Measurements from ENCODE around the gene CLEC1A. TPM values are rescaled to one million over a fixed set of nuclear protein-coding genes. Genes with fewer than 3 reads are reported as not detected.

CLEC1A gene, protein sequence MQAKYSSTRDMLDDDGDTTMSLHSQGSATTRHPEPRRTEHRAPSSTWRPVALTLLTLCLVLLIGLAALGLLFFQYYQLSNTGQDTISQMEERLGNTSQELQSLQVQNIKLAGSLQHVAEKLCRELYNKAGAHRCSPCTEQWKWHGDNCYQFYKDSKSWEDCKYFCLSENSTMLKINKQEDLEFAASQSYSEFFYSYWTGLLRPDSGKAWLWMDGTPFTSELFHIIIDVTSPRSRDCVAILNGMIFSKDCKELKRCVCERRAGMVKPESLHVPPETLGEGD
- total RNA-seq (2012; rRNA removed): not detected in 2 replicates

DNA sequence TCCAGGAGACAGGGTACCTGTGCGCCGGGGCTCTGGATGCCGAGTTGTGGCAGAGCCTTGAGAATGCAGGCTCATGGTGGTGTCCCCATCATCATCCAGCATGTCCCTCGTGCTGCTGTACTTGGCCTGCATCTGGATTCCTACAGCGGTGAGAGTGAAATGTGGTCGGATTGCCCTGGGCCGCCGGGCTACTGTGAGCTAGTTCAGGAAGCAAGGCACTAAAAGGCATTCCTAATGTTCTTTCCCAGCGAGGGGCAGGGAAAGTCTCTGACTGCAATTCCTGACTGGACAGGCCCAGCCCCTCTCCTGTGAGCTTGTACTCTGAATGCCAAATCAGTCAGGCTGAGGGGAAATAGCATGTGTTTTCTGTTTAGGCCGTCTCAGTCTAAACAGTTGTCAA, at the start of gene CLEC1A:
CLEC1A (minus strand) TSS at position 195 of the 400 bp plus-strand sequence; CDS start at position 132, 63 bp downstream.
- no peaks in the 10 kb centered on the region for H3K36me3 ChIP-seq (ENCODE audit: insufficient read depth, low read length)
- H3K4me2 ChIP-seq (ENCODE audit: low read length): no peak within 1 kb of the TSS
- H3K27me3 ChIP-seq (ENCODE audit: control insufficient read depth, insufficient read depth, low read length): peaks cover 7% of the 10 kb centered on the region
- no peak within 1 kb of the TSS for H3K4me3 ChIP-seq (ENCODE audit: low read length)
- no peaks in the 10 kb centered on the region for H3K4me1 ChIP-seq (ENCODE audit: control insufficient read depth, insufficient read depth, low read length)
- H3K9ac ChIP-seq (ENCODE audit: low read depth, low read length): no peak within 1 kb of the TSS
- H3K9me3 ChIP-seq (replicated peaks; ENCODE audit: low read length): no peaks in the 10 kb centered on the region

DNA sequence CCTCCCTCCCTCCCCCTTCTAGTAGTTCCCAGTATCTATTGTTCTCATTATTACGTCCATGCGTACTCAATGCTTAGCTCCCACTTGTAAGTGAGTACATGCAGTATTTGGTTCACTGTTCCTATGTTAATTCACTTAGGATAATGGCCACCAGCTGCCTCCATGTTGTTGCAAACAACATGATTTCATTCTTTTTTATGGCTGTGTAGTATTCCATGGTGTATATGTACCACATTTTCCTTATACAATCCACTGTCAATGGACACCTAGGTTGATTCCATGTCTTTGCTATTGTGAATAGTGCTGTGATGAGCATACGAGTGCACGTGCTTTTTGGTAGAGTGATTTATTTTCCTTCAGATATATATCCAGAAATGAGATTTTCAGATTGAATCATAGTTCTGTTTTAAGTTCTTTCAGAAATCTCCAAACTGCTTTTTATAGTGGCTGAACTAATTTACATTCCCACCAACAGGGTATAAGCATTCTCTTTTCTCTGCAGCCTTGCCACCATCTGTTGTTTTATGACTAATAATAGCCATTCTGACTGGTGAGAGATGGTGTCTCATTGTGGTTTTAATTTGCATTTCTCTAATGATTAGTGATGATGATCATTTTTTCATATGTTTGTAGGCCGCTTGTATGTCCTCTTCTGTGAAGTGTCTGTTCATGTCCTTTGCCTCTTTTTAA, 49.1 kb upstream of the CLEC1A start:
- Histone ChIP-seq H3K4me2 (ENCODE audit: low read length) (no peak overlapping the region), H3K9me3 (replicated peaks; ENCODE audit: low read length) (no peaks in the 10 kb centered on the region), H3K9ac (ENCODE audit: low read depth, low read length) (no peak overlapping the region), H3K4me3 (ENCODE audit: low read length) (no peak overlapping the region), H3K27me3 (ENCODE audit: control insufficient read depth, insufficient read depth, low read length) (peaks cover 8% of the 10 kb centered on the region), H3K4me1 (ENCODE audit: control insufficient read depth, insufficient read depth, low read length) (no peaks in the 10 kb centered on the region), H3K36me3 (ENCODE audit: insufficient read depth, low read length) (no peaks in the 10 kb centered on the region)

DNA sequence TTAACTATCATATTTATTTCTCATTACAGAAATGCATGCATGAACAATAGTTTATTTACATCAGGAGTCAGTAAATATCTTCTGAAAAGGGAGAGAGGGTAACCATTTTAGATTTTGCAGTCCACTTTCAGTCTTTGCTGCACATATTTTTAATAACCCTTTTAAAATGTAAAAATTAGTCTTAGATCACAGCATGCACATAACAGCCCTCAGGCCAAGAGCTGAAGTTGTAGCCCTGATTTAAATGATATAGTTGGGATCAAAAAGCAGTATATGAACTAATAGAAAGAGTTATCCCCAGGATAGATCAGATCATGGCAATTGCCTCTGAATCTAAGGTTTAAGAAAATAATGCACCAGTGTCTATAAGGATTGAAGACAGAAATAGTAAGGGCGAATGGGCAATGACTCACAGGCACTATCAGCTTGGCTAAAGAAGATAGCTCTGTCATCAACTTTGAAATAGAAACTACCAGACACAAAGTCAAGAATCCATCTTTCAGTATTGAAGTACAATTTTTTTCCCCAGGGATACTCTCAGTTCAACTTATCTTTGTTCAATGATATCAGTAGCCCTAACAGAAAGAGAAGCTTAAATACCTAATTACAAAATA, 44.3 kb upstream of the CLEC1A start:
- Histone ChIP-seq H3K4me3 (ENCODE audit: low read length) (no peak overlapping the region), H3K9me3 (replicated peaks; ENCODE audit: low read length) (no peaks in the 10 kb centered on the region), H3K27me3 (ENCODE audit: control insufficient read depth, insufficient read depth, low read length) (peaks cover 11% of the 10 kb centered on the region), H3K9ac (ENCODE audit: low read depth, low read length) (no peak overlapping the region), H3K4me2 (ENCODE audit: low read length) (no peak overlapping the region), H3K4me1 (ENCODE audit: control insufficient read depth, insufficient read depth, low read length) (no peaks in the 10 kb centered on the region), H3K36me3 (ENCODE audit: insufficient read depth, low read length) (no peaks in the 10 kb centered on the region)

DNA sequence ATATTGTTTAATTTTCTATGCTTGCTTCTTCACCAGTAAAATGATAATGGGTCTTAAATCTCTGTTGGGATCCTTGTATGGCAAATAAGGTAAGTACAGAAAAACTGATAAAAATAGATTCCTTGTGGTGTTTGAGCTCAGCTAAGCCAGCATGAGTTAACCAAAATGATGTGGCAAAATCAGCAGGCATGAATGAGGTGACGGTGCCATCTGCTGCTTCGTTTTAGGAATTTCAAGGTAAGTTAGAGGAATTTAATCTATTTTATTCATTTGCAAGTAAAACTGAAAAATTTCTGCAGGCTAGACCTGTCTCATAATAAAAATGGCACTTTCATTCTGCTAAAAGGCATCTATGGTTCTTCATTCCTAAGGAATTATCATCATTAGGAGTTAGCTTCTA, 41.2 kb upstream of the CLEC1A start:
- no peaks in the 10 kb centered on the region for H3K36me3 ChIP-seq (ENCODE audit: insufficient read depth, low read length)
- H3K4me3 ChIP-seq (ENCODE audit: low read length): no peak overlapping the region
- peaks cover 11% of the 10 kb centered on the region for H3K27me3 ChIP-seq (ENCODE audit: control insufficient read depth, insufficient read depth, low read length)
- no peaks in the 10 kb centered on the region for H3K9me3 ChIP-seq (replicated peaks; ENCODE audit: low read length)
- H3K4me2 ChIP-seq (ENCODE audit: low read length): no peak overlapping the region
- no peaks in the 10 kb centered on the region for H3K4me1 ChIP-seq (ENCODE audit: control insufficient read depth, insufficient read depth, low read length)
- no peak overlapping the region for H3K9ac ChIP-seq (ENCODE audit: low read depth, low read length)

DNA sequence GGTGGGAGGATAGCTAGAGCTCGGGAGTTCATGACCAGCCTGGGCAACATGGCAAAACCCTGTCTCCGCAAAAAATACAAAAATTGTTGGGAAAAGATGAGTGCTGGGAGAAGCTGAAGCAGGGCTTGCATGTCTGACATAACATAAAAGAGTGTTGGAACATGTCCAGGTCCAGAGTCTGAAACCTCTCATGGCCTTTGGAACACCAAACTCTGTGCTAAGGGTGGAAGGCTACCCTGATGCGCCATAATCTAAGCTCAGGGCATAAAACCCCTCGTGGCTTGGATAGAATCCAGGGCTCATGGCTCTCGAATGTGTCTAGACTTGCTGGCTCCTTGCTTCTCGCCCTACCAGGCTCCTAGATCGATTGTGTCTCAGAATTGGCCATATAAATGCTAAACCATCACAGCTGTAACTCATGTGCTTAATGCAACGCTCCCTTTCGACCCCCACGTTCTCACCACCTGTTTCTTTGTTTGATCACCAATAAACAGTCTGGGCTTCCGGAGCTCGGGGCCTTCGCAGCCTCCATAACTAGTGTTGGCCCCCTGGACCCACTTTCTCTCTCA, 37.9 kb upstream of the CLEC1A start:
- Histone ChIP-seq H3K36me3 (ENCODE audit: insufficient read depth, low read length) (no peaks in the 10 kb centered on the region), H3K9me3 (replicated peaks; ENCODE audit: low read length) (no peaks in the 10 kb centered on the region), H3K4me2 (ENCODE audit: low read length) (no peak overlapping the region), H3K4me1 (ENCODE audit: control insufficient read depth, insufficient read depth, low read length) (no peaks in the 10 kb centered on the region), H3K27me3 (ENCODE audit: control insufficient read depth, insufficient read depth, low read length) (peaks cover 2% of the 10 kb centered on the region), H3K4me3 (ENCODE audit: low read length) (no peak overlapping the region), H3K9ac (ENCODE audit: low read depth, low read length) (no peak overlapping the region)

DNA sequence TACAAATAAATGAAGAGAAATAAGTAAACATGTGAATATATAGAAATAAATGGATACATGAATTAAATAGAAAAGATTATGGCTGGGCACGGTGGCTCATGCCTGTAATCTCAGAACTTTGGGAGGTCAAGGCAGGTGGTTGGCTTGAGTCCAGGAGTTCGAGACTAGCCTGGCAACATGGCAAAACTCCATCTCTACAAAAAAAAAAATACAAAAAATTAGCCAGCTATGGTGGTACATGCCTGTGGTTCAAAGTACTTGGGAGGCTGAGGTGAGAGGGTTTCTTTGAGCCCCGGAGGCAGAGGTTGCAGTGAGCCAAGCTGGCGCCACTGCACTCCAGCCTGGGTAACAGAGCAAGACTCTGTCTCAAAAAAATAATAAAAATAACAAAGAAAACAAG, 36.3 kb upstream of the CLEC1A start:
- H3K9me3 ChIP-seq (replicated peaks; ENCODE audit: low read length): no peaks in the 10 kb centered on the region
- no peaks in the 10 kb centered on the region for H3K36me3 ChIP-seq (ENCODE audit: insufficient read depth, low read length)
- no peaks in the 10 kb centered on the region for H3K4me1 ChIP-seq (ENCODE audit: control insufficient read depth, insufficient read depth, low read length)
- H3K27me3 ChIP-seq (ENCODE audit: control insufficient read depth, insufficient read depth, low read length): peaks cover 8% of the 10 kb centered on the region
- no peak overlapping the region for H3K4me3 ChIP-seq (ENCODE audit: low read length)
- no peak overlapping the region for H3K9ac ChIP-seq (ENCODE audit: low read depth, low read length)
- H3K4me2 ChIP-seq (ENCODE audit: low read length): no peak overlapping the region

DNA sequence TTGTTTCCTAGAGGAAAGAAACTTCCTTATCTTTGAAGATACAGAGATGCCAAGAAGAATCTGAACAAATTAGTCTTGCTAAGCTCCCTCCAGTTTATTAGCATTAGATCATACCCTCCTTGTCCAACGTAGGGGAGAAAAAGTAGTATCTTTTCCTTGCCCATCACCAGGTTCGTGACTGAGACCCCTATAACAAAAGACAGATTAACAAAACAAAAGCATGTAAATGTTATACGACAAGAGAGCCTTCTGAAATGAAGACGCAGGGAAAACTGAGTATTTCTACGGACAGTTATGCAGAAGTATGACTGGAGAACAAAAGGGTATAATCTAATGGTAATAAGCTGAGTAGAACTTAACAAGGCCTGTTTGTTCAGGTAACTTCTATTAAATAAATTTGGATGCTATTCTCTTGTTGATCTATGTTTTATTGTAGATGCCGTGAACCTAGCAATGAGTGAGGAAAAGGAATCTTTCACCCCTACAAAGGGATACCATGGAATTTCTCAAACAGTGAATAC, 34.1 kb upstream of the CLEC1A start:
- Histone ChIP-seq H3K9ac (ENCODE audit: low read depth, low read length) (no peak overlapping the region), H3K4me1 (ENCODE audit: control insufficient read depth, insufficient read depth, low read length) (no peaks in the 10 kb centered on the region), H3K4me2 (ENCODE audit: low read length) (no peak overlapping the region), H3K27me3 (ENCODE audit: control insufficient read depth, insufficient read depth, low read length) (peaks cover 16% of the 10 kb centered on the region), H3K9me3 (replicated peaks; ENCODE audit: low read length) (no peaks in the 10 kb centered on the region), H3K36me3 (ENCODE audit: insufficient read depth, low read length) (no peaks in the 10 kb centered on the region), H3K4me3 (ENCODE audit: low read length) (no peak overlapping the region)

DNA sequence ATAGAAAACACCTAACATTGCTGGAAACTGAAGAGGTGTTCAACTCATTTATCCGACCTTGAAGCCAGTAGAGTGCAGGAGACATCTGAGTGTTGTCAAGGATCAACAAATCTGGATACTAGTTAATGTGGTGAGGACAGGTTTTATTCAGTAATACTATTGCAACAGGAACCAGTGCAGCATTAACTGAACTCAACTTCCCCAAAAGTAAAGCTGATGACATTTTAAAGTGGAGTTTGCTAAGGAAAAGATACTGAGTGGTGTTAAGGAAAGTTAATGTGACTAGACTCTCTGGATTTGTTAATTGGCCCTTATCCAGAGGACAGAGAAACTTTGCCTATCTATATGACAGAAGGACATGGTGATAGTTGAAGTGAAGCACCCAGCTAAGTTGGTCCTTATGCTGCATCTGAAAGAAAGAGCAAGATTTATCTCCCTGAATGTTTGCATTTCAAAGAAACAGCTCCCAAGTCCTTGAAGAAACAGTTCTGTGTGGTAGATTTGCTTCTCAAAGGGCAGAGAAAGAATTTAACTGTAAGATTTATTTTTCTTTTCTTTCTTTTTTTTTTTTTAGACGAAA, 32.4 kb upstream of the CLEC1A start:
- Histone ChIP-seq H3K9me3 (replicated peaks; ENCODE audit: low read length) (no peaks in the 10 kb centered on the region), H3K4me3 (ENCODE audit: low read length) (no peak overlapping the region), H3K27me3 (ENCODE audit: control insufficient read depth, insufficient read depth, low read length) (peaks cover 20% of the 10 kb centered on the region), H3K36me3 (ENCODE audit: insufficient read depth, low read length) (no peaks in the 10 kb centered on the region), H3K9ac (ENCODE audit: low read depth, low read length) (no peak overlapping the region), H3K4me2 (ENCODE audit: low read length) (no peak overlapping the region), H3K4me1 (ENCODE audit: control insufficient read depth, insufficient read depth, low read length) (no peaks in the 10 kb centered on the region)

DNA sequence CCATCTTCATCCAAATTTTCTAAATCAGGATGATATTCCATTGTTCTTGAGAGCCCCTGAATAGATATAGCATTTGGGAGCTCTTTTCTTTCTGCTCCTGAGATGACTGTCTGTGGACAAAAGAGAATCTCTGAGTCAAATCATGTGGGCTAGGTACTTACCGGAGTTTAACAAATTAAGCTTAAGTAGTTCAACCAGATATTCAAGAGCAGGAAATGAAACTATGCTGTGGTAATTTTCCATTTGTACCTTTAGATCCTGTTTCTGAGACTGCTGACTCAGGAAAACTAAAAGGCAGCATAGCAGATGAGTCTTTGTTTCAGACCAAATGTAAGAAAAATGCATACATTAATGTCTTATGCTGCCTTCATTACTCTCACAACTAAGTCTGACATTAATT, 31.3 kb upstream of the CLEC1A start, which contains the start of gene CLEC7A:
CLEC7A (minus strand) TSS at position 158 of the 400 bp plus-strand sequence; CDS start at position 41, 117 bp downstream.
- no peak within 1 kb of the TSS for H3K9ac ChIP-seq (ENCODE audit: low read depth, low read length)
- H3K36me3 ChIP-seq (ENCODE audit: insufficient read depth, low read length): no peaks in the 10 kb centered on the region
- no peaks in the 10 kb centered on the region for H3K4me1 ChIP-seq (ENCODE audit: control insufficient read depth, insufficient read depth, low read length)
- H3K9me3 ChIP-seq (replicated peaks; ENCODE audit: low read length): no peaks in the 10 kb centered on the region
- H3K4me2 ChIP-seq (ENCODE audit: low read length): no peak within 1 kb of the TSS
- peaks cover 20% of the 10 kb centered on the region for H3K27me3 ChIP-seq (ENCODE audit: control insufficient read depth, insufficient read depth, low read length)
- no peak within 1 kb of the TSS for H3K4me3 ChIP-seq (ENCODE audit: low read length)

DNA sequence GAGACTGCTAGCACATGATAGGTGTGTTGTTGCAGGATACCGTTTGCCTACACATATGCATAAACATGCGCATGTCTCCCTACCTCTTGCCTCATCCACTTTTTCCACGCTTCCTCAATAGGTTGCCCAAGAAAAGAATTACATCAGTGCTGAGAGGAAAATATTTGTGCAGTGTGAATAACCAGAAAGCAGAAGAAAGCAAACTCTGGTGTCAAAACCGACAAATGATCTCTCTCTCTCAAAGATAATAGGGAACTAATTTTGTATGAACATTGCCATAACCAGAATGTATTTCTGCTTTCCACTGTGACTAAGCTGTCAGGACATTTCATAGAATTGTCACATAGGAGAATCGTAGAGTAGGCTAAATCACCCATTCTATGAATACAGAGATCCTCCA, 29.9 kb upstream of the CLEC1A start:
- Histone ChIP-seq H3K9ac (ENCODE audit: low read depth, low read length) (no peak overlapping the region), H3K4me1 (ENCODE audit: control insufficient read depth, insufficient read depth, low read length) (no peaks in the 10 kb centered on the region), H3K27me3 (ENCODE audit: control insufficient read depth, insufficient read depth, low read length) (peaks cover 20% of the 10 kb centered on the region), H3K9me3 (replicated peaks; ENCODE audit: low read length) (no peaks in the 10 kb centered on the region), H3K4me3 (ENCODE audit: low read length) (no peak overlapping the region), H3K36me3 (ENCODE audit: insufficient read depth, low read length) (no peaks in the 10 kb centered on the region), H3K4me2 (ENCODE audit: low read length) (no peak overlapping the region)

DNA sequence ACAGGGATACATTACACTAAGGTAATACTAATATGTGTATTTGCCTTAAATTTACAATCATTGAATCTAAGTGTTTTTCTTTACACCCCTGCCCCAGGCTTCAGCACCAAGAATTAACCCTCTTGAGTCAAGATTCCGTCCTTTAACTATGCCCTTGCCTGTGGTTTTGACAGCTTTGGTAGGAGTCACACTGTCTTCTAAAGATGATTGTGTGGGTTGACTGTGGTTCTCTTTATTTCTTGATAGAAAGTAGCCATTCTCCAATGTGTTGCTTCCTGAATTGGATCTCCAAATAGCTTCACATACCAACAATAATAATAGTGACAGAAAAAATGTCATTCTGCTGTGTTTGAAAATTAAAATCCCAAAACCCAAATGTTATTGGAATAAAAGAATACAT, 27.6 kb upstream of the CLEC1A start:
- H3K4me2 ChIP-seq (ENCODE audit: low read length): no peak overlapping the region
- peaks cover 20% of the 10 kb centered on the region for H3K27me3 ChIP-seq (ENCODE audit: control insufficient read depth, insufficient read depth, low read length)
- no peak overlapping the region for H3K4me3 ChIP-seq (ENCODE audit: low read length)
- H3K4me1 ChIP-seq (ENCODE audit: control insufficient read depth, insufficient read depth, low read length): no peaks in the 10 kb centered on the region
- H3K9me3 ChIP-seq (replicated peaks; ENCODE audit: low read length): no peaks in the 10 kb centered on the region
- no peak overlapping the region for H3K9ac ChIP-seq (ENCODE audit: low read depth, low read length)
- no peaks in the 10 kb centered on the region for H3K36me3 ChIP-seq (ENCODE audit: insufficient read depth, low read length)

Measured in skeletal muscle satellite cell (primary cell).